ENCODE results near the gene SIX3. TPM values are rescaled to one million over a fixed set of nuclear protein-coding genes. Genes with fewer than 3 reads are reported as not detected.
A peak's percentile ranks its signal among the peaks of the same experiment; 100 is the strongest.

The SIX3 gene
- total RNA-seq, 1 donor from 2014 or later: not detected

DNA sequence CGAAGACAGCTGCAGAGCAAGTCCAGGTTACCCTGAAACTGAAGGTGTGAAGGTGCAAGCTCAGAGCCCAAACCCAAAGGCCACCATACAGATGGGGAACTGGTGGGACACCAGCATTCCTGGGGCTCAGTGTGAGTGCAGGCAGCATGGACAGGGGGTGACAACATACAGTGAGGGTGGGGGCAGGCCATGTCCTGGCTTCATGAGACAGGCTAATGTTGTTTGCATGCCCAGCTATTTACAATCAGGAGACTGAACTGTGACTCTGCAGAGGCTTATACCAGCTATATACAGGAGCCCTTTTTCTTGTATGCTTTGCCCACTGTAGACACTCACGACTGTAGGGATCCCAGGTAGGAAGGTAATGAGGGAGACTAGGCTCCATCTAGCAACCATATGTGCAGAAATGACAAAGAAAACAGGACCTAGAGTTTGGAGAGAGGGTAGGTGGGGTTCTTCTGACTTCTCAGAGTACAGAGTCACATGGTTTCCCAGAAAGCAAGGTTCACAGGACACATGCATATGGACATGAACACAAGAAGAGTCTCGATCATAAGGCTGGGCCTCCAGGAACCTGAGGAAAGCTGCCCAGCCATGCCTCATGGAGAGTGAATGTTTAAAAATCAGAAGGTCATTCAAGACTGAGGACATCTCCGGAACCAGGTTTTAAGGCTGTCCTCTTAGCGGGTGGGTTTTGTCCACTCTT is 26.4 kb downstream of the SIX3 start:
- TF ChIP-seq, protein P1, sequence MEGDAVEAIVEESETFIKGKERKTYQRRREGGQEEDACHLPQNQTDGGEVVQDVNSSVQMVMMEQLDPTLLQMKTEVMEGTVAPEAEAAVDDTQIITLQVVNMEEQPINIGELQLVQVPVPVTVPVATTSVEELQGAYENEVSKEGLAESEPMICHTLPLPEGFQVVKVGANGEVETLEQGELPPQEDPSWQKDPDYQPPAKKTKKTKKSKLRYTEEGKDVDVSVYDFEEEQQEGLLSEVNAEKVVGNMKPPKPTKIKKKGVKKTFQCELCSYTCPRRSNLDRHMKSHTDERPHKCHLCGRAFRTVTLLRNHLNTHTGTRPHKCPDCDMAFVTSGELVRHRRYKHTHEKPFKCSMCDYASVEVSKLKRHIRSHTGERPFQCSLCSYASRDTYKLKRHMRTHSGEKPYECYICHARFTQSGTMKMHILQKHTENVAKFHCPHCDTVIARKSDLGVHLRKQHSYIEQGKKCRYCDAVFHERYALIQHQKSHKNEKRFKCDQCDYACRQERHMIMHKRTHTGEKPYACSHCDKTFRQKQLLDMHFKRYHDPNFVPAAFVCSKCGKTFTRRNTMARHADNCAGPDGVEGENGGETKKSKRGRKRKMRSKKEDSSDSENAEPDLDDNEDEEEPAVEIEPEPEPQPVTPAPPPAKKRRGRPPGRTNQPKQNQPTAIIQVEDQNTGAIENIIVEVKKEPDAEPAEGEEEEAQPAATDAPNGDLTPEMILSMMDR (IDR thresholded peaks at IDR 0.05; ENCODE audit: unreplicated experiment): no peak
- peaks cover 78% of the 10 kb centered on the region for H3K27me3 Mint-ChIP-seq (ENCODE audit: low read depth)
- no peak overlapping the region for H3K27ac Mint-ChIP-seq
- no peaks in the 10 kb centered on the region for H3K36me3 Mint-ChIP-seq
- H3K4me3 Mint-ChIP-seq: no peak overlapping the region
- H3K4me1 Mint-ChIP-seq: no peaks in the 10 kb centered on the region
- DNase-seq (ENCODE audit: low spot score in 2 of 2, unreplicated experiment in 2 of 2): no peak
- no peaks in the 10 kb centered on the region for H3K9me3 Mint-ChIP-seq

DNA sequence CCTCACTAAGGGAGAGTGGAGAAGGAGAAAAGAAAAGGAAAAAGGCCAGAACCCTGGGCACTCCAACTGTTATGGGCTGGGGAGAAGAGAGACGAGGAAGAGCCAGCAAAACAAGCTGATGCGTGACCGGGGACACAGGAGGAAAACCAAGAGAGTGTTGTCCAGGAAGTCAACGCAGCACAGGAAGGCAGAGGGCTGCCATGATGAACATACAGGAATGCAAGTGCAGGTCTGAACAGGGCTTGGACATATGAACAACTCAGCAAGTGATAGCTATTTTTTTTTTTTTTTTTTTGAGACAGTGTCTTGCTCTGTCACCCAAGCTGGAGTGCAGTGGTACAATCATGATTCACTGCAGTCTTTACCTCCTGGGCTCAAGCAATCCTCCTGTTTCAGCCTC is 28.4 kb downstream of the SIX3 start:
- Mint-ChIP-seq H3K36me3 (no peaks in the 10 kb centered on the region), H3K4me3 (no peak overlapping the region), H3K9me3 (no peaks in the 10 kb centered on the region), H3K4me1 (no peaks in the 10 kb centered on the region), H3K27me3 (ENCODE audit: low read depth) (peaks cover 75% of the 10 kb centered on the region), H3K27ac (no peak overlapping the region)
- TF ChIP-seq, protein P1 (IDR thresholded peaks at IDR 0.05; ENCODE audit: unreplicated experiment): no peak
- DNase-seq (ENCODE audit: low spot score in 2 of 2, unreplicated experiment in 2 of 2): no peak

DNA sequence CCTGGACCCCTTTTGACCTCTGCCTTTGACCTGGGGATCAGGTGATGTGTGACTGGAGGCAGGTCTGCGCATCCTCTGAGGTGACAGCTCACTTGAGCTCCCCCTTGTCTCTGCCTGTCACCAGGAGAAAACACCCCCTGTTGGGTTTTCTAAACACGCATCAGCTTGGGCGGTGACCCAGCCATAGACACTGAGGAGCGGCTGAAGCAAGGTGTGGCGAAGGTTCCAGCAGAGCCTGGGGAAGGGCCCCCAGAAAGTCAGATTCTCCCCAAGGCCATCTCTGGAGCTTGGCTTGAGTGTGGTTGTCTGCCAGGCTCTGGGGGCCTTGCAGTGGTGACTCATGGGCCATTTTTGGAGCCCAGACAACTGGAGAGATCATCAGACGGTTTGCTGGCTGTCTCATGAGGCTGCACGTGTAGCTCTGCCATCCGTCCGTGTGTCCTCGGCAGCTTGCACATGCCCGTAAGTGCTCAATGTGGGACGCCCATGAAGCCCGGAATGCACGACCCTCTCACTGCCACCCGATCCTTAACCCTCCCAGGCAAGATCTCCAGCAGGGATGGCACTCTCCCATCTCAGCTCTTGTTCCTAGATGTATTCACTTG is 29.4 kb downstream of the SIX3 start:
- Mint-ChIP-seq H3K27ac (no peak overlapping the region), H3K27me3 (ENCODE audit: low read depth) (peaks cover 75% of the 10 kb centered on the region), H3K36me3 (no peaks in the 10 kb centered on the region)

DNA sequence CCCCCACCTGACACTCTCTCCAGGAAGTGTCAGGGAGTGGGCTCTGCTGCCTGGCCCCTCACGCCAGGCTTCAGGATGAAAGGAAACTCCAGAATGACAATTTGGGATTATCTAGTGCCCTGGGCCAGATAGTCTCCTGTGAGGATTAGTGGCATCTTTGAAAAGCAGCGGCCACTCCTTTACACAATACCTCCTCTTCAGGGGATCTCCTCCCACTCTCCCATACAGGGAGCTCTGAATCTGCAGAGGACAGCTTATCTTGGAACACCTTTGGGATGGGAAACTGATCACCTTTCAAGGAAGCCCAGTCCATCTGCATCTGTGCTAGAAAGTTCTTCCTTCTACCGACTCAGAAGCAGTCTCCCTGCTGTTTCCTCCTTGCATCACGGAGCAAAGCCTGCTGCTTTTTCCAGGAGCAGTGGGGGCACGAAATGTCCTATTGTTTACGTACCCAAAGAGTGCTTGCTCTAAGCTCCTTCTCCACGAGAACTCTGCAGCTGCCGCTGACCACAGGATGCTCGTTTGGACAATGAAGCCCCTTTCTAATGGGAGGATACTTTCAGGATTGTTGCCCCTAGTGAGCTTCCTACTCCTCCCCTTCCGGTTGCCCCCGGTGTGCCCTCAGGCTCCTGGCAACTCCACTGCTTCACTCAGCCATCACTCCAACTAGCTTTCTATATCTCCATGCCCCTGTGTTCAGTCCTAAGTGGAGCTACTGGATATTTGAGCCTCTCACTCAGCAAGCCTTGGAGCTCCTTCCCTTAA is 31.5 kb downstream of the SIX3 start:
- TF ChIP-seq, protein P1 (IDR thresholded peaks at IDR 0.05; ENCODE audit: unreplicated experiment): no peak
- H3K4me3 Mint-ChIP-seq: no peak overlapping the region
- H3K36me3 Mint-ChIP-seq: no peaks in the 10 kb centered on the region
- no peaks in the 10 kb centered on the region for H3K4me1 Mint-ChIP-seq
- peaks cover 73% of the 10 kb centered on the region for H3K27me3 Mint-ChIP-seq (ENCODE audit: low read depth)
- H3K27ac Mint-ChIP-seq: no peak overlapping the region
- no peaks in the 10 kb centered on the region for H3K9me3 Mint-ChIP-seq
- DNase-seq (ENCODE audit: low spot score in 2 of 2, unreplicated experiment in 2 of 2): no peak

More for the DNA sequence above, 29.4 kb downstream of the SIX3 start:
- Mint-ChIP-seq H3K4me3 (no peak overlapping the region), H3K4me1 (no peaks in the 10 kb centered on the region), H3K9me3 (no peaks in the 10 kb centered on the region)
- TF ChIP-seq, protein P1 (IDR thresholded peaks at IDR 0.05; ENCODE audit: unreplicated experiment): no peak
- no peak for DNase-seq (ENCODE audit: low spot score in 2 of 2, unreplicated experiment in 2 of 2)

DNA sequence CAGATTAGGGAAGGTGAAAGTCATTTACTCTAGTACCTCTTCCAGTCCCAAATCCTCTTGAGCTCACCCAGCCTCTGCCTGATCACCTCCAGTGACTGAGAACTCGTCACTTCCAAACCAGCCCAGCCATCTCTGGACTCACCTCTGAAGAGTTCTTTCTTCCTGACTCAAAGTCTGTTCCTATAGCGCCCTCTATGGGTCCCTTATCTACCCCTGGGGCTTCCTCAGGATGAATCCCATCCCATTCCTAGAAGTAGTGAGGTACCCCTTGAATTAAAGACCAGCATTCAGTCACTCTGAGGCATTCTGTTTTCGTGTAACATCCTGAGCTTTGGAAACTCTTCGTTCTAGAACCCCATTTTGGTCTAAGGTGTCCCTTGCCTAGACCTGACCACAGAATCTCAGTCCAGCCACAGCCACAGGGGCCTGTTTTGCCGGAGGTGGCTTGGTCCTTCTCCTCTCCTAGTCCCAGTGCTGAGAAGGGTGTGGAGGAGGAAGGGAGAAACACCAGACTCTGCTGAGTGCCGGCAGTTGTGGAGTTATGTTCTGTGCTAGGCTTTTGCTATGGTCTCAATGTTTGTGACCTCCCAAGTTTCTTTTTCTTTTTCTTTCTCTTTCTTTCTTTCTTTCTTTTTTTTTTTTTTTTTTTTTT is 32.7 kb downstream of the SIX3 start:
- Mint-ChIP-seq H3K9me3 (no peaks in the 10 kb centered on the region), H3K4me3 (no peak overlapping the region), H3K4me1 (no peaks in the 10 kb centered on the region), H3K27ac (no peak overlapping the region), H3K36me3 (no peaks in the 10 kb centered on the region), H3K27me3 (ENCODE audit: low read depth) (peaks cover 75% of the 10 kb centered on the region)
- TF ChIP-seq, protein P1 (IDR thresholded peaks at IDR 0.05; ENCODE audit: unreplicated experiment): peak; percentile 21
- DNase-seq (ENCODE audit: low spot score in 2 of 2, unreplicated experiment in 2 of 2): no peak
